ENCODE measurements around the gene CACTIN. TPM values are rescaled to one million over a fixed set of nuclear protein-coding genes. Genes with fewer than 3 reads are reported as not detected.

The CACTIN gene
- 30.8 TPM for polyA plus RNA-seq (2012; ENCODE audit: insufficient read length, low read depth)

DNA sequence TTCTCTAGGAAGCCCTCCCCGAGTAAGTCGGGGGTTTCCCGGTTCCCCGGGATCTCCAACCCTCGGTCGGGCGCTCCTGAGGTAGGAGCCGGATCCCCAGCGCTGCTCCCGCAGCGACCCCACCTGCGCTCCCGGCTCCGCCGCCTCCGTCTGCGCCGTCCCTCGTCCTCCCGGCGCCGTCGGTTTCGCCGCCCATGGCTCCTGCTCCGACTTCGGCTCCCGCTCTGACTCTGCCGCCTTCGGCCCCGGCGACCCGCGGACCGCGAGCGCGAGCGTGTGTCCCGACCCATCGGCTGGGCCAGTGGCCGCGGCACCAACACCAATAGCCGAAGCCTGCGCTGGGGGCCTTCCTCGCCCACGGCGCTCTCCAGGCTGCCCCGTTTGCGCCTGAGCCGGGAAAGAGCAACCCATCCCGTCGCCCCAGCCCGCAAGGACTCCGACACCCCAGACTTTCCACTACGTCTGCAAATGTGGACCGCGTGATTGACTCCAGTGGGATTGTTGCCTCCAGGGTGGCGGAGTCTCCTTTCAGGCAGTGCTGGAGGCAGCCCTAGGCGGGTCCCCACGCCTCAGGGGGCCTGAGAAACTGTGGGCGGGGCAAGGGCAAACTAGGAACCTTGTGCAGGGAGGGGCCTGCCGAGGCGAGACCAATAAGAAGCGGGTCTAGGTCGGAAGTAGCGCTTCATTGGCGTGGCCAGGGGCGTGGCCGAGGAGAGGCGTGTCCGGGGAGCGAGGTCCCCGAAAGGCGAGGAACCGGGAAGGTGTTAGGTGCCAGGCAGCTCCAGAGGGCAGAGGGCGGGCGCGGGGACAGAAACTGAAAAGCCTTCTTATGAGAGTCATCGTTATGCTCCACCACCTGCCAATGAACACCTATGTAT, at the start of gene CACTIN:
TSS of gene CACTIN (minus strand) at position 318 of the 878 bp plus-strand sequence. CDS start at position 290, 28 bp downstream.
- TF ChIP-seq SIN3A (IDR thresholded peaks at IDR 0.05; ENCODE audit: borderline replicate concordance, insufficient read depth, low read length) (peak; percentile 38; the same call in 1 of the 2 replicates), FOXP2 (optimal IDR thresholded peaks at IDR 0.05; ENCODE audit: borderline replicate concordance, extremely low read depth, extremely low read length, insufficient read depth) (peak; percentile 68), POLR2AphosphoS5 (IDR thresholded peaks at IDR 0.05; ENCODE audit: low read depth, low read length) (peak; percentile 80), TAF1 (IDR thresholded peaks at IDR 0.05; ENCODE audit: borderline replicate concordance, insufficient read depth, low read length) (peak; percentile 68; the same call in 1 of the 2 replicates)
- TF ChIP-seq, protein P1, sequence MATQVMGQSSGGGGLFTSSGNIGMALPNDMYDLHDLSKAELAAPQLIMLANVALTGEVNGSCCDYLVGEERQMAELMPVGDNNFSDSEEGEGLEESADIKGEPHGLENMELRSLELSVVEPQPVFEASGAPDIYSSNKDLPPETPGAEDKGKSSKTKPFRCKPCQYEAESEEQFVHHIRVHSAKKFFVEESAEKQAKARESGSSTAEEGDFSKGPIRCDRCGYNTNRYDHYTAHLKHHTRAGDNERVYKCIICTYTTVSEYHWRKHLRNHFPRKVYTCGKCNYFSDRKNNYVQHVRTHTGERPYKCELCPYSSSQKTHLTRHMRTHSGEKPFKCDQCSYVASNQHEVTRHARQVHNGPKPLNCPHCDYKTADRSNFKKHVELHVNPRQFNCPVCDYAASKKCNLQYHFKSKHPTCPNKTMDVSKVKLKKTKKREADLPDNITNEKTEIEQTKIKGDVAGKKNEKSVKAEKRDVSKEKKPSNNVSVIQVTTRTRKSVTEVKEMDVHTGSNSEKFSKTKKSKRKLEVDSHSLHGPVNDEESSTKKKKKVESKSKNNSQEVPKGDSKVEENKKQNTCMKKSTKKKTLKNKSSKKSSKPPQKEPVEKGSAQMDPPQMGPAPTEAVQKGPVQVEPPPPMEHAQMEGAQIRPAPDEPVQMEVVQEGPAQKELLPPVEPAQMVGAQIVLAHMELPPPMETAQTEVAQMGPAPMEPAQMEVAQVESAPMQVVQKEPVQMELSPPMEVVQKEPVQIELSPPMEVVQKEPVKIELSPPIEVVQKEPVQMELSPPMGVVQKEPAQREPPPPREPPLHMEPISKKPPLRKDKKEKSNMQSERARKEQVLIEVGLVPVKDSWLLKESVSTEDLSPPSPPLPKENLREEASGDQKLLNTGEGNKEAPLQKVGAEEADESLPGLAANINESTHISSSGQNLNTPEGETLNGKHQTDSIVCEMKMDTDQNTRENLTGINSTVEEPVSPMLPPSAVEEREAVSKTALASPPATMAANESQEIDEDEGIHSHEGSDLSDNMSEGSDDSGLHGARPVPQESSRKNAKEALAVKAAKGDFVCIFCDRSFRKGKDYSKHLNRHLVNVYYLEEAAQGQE (IDR thresholded peaks at IDR 0.05; ENCODE audit: insufficient read depth in 1 of 2, low read depth in 2 of 2, low read length in 2 of 2), result no peak

DNA sequence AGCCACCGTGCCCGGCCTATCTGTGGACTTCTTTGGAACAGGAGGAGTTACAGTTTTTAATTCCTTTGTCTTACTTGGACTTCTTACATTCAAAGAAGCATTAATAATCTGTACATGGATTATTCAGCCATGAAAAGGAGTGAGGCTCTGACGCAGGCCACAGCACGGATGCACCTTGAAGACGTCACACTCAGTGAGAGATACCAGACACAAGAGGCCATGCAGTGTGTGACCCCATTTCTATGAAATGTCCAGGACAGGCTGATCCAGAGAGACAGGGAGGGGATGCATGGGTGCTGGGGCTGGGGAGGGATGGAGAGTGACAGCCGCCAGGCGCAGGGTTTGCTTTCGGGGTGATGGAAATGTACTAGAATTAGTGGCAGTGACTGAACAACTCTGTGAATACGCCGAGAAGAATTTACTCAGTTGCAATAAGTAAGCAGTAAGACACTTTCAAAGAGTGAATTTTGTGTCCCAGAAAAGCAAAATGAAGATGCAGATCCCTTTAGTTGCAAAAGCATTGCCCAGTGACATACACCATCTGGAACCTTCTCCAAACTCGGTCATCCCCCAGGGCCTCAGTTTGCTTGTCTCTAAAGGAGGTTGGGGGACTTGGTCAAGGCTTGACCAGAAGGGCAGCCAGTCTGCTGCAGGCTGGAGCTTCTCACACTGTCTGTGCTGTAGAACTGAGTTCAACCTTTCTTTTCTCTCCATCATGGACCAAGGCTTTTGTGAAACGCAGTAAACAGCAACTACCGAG, 48.4 kb upstream of the CACTIN start:
- TF ChIP-seq, protein P1 (IDR thresholded peaks at IDR 0.05; ENCODE audit: insufficient read depth in 1 of 2, low read depth in 2 of 2, low read length in 2 of 2), result no peak
- TF ChIP-seq SIN3A (IDR thresholded peaks at IDR 0.05; ENCODE audit: borderline replicate concordance, insufficient read depth, low read length) (no peak), TAF1 (IDR thresholded peaks at IDR 0.05; ENCODE audit: borderline replicate concordance, insufficient read depth, low read length) (no peak), FOXP2 (optimal IDR thresholded peaks at IDR 0.05; ENCODE audit: borderline replicate concordance, extremely low read depth, extremely low read length, insufficient read depth) (no peak), POLR2AphosphoS5 (IDR thresholded peaks at IDR 0.05; ENCODE audit: low read depth, low read length) (no peak)

DNA sequence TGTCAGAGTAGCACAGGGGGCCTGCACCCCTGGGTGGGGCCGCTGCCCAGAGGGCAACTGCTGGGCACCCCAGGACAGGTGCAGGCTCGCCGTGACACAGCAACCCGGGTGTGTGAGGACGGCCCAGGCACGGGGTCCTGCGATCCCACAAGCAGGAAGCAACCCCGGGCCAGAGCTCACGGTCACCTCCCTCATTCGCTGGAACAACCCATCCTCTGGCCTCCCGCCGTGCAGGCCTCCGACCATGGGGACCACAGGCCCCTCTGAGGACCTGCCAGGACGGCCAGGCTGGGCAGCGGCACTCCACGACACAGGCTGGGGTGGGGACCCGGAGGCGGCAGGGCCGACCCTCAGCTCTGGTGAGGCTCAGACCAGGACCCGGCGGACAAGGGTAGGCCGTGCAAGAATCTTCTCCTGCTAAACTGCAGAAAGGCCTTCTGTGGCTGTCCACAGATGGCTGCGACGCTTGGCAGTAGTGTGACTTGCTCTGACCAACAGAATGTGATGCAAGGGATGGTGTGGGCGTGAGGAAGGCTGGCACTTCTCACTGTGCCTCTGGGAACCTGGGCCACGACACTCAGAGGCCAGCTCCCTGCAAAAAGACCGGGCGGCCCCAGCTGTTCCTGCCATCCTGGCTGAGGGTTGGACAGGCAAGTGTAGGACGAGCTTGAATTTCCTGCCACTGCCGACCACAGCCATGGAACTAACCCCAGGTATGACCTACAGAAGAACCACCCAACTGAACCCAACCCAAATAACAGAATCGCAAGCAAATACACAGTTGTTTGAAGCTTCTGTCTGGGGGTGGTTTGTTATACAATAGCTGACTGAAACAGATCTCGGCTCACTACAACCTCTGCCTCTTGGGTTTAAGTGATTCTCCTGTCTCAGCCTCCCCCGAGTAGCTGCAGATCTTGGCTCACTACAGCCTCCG, 47.2 kb upstream of the CACTIN start:
- TF ChIP-seq TAF1 (IDR thresholded peaks at IDR 0.05; ENCODE audit: borderline replicate concordance, insufficient read depth, low read length) (no peak), SIN3A (IDR thresholded peaks at IDR 0.05; ENCODE audit: borderline replicate concordance, insufficient read depth, low read length) (no peak), POLR2AphosphoS5 (IDR thresholded peaks at IDR 0.05; ENCODE audit: low read depth, low read length) (no peak), FOXP2 (optimal IDR thresholded peaks at IDR 0.05; ENCODE audit: borderline replicate concordance, extremely low read depth, extremely low read length, insufficient read depth) (no peak)
- TF ChIP-seq, protein P1 (IDR thresholded peaks at IDR 0.05; ENCODE audit: insufficient read depth in 1 of 2, low read depth in 2 of 2, low read length in 2 of 2), result no peak

DNA sequence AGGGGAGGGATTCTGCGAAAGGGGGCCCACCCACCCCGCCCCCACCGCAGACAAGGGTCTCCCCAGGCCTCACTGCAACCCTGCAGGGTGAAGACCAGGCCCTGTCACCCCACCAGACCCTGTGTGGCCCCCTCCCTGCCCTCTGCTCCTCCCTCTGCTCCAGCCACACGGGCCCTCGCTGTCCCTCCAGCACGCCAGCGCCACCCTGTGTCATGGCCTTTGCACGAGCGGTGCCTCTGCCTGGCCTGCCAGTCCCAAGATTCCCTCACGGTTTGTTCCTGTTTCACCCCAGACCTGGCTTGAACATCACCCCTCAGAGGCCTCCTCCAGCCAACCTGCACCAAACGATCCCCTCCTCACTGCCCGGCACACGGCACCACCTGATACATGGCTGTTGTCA, 46.4 kb upstream of the CACTIN start:
- TF ChIP-seq FOXP2 (optimal IDR thresholded peaks at IDR 0.05; ENCODE audit: borderline replicate concordance, extremely low read depth, extremely low read length, insufficient read depth), result no peak
- TF ChIP-seq TAF1 (IDR thresholded peaks at IDR 0.05; ENCODE audit: borderline replicate concordance, insufficient read depth, low read length), result no peak
- no peak for TF ChIP-seq POLR2AphosphoS5 (IDR thresholded peaks at IDR 0.05; ENCODE audit: low read depth, low read length)
- no peak for TF ChIP-seq SIN3A (IDR thresholded peaks at IDR 0.05; ENCODE audit: borderline replicate concordance, insufficient read depth, low read length)
- TF ChIP-seq, protein P1 (IDR thresholded peaks at IDR 0.05; ENCODE audit: insufficient read depth in 1 of 2, low read depth in 2 of 2, low read length in 2 of 2), result no peak
